ENCODE data around the gene KDM8. TPM values are rescaled to one million over a fixed set of nuclear protein-coding genes. Genes with fewer than 3 reads are reported as not detected.

KDM8 gene
- polyA plus RNA-seq, 3 donors: 0.40 to 3.3 (median 1.5) TPM

- Histone ChIP-seq H3K4me2 (replicated peaks; ENCODE audit: extremely low read depth, low read length, poor library complexity, severe bottlenecking) (no peak overlapping the region), H3K9ac (ENCODE audit: insufficient read depth, low read length, poor library complexity, severe bottlenecking) (no peak overlapping the region), H4K20me1 (ENCODE audit: insufficient read depth, low read length) (no peaks in the 10 kb centered on the region), H3K4me3 (replicated peaks in 1 of 3; ENCODE audit: low read depth in 2 of 3, low read length in 3 of 3) (no peak overlapping the region), H3K27me3 (ENCODE audit: control insufficient read depth in 2 of 2, insufficient read depth in 2 of 2, low read length in 2 of 2) (no peaks in the 10 kb centered on the region), H2AFZ (ENCODE audit: insufficient read depth, low read depth, low read length, poor library complexity, severe bottlenecking) (no peak overlapping the region), H3K27ac (ENCODE audit: low read depth in 1 of 2, low read length in 2 of 2) (no peak overlapping the region), H3K9me3 (replicated peaks in 1 of 2; ENCODE audit: control insufficient read depth in 1 of 2, insufficient read depth in 1 of 2, low read length in 2 of 2) (no peaks in the 10 kb centered on the region), H3K79me2 (ENCODE audit: insufficient read depth, low read length) (peaks cover 26% of the 10 kb centered on the region), H3K36me3 (replicated peaks in 1 of 2; ENCODE audit: control insufficient read depth in 1 of 2, insufficient read depth in 2 of 2, low read length in 2 of 2) (peaks cover 21 to 53% of the 10 kb centered on the region in 2 donors), H3K4me1 (ENCODE audit: control insufficient read depth in 1 of 2, insufficient read depth in 2 of 2, low read length in 2 of 2) (peaks cover 3 to 6% of the 10 kb centered on the region in 2 donors)
- H3K27ac Mint-ChIP-seq: no peak overlapping the region
- peaks cover 10% of the 10 kb centered on the region for H3K4me1 Mint-ChIP-seq
- peaks cover 54 to 60% of the 10 kb centered on the region in 2 donors for H3K36me3 Mint-ChIP-seq
- DNase-seq: no peak
- H3K9me3 Mint-ChIP-seq: no peaks in the 10 kb centered on the region
- peaks cover 0 to 3% (median 0%) of the 10 kb centered on the region in 3 donors for H3K27me3 Mint-ChIP-seq (ENCODE audit: low read depth in 3 of 3)
- TF ChIP-seq, protein P1, sequence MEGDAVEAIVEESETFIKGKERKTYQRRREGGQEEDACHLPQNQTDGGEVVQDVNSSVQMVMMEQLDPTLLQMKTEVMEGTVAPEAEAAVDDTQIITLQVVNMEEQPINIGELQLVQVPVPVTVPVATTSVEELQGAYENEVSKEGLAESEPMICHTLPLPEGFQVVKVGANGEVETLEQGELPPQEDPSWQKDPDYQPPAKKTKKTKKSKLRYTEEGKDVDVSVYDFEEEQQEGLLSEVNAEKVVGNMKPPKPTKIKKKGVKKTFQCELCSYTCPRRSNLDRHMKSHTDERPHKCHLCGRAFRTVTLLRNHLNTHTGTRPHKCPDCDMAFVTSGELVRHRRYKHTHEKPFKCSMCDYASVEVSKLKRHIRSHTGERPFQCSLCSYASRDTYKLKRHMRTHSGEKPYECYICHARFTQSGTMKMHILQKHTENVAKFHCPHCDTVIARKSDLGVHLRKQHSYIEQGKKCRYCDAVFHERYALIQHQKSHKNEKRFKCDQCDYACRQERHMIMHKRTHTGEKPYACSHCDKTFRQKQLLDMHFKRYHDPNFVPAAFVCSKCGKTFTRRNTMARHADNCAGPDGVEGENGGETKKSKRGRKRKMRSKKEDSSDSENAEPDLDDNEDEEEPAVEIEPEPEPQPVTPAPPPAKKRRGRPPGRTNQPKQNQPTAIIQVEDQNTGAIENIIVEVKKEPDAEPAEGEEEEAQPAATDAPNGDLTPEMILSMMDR (IDR thresholded peaks at IDR 0.05): no peak
- H3K4me3 Mint-ChIP-seq: no peak overlapping the region
- 100% methylated on average over 2 of the region's 3 CpGs for WGBS (ENCODE audit: insufficient coverage)
- intact Hi-C loops (cut with micrococcal nuclease): no loop called here
Observed at GRCh38 chr16:27256861-27257260, 53.5 kb downstream of the KDM8 start.

DNA sequence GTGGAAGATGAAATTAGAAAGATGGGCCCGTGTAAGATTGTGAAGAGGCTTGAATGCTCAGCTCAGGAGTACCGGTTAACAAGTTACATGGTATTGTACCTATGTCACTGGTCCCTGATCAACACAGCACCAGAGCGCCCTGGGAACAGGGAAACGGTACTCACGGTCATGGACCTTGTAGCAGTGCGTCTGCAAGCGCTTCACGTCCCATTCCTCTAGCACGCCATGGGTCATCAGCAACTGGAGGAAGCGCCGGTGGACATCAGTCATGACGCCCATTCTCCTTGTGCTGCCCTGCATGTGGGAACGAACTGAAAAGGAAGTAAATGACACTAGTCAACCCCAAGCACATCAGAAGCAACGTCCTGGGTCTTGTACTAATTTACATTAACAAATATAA, 53.9 kb downstream of the KDM8 start:
- Histone ChIP-seq H3K4me2 (replicated peaks; ENCODE audit: extremely low read depth, low read length, poor library complexity, severe bottlenecking) (no peak overlapping the region), H3K4me1 (ENCODE audit: control insufficient read depth in 1 of 2, insufficient read depth in 2 of 2, low read length in 2 of 2) (peaks cover 5 to 10% of the 10 kb centered on the region in 2 donors), H3K9ac (ENCODE audit: insufficient read depth, low read length, poor library complexity, severe bottlenecking) (no peak overlapping the region), H3K27ac (ENCODE audit: low read depth in 1 of 2, low read length in 2 of 2) (no peak overlapping the region), H2AFZ (ENCODE audit: insufficient read depth, low read depth, low read length, poor library complexity, severe bottlenecking) (no peak overlapping the region), H3K9me3 (replicated peaks in 1 of 2; ENCODE audit: control insufficient read depth in 1 of 2, insufficient read depth in 1 of 2, low read length in 2 of 2) (no peaks in the 10 kb centered on the region), H3K36me3 (replicated peaks in 1 of 2; ENCODE audit: control insufficient read depth in 1 of 2, insufficient read depth in 2 of 2, low read length in 2 of 2) (peaks cover 21 to 49% of the 10 kb centered on the region in 2 donors), H3K27me3 (ENCODE audit: control insufficient read depth in 2 of 2, insufficient read depth in 2 of 2, low read length in 2 of 2) (no peaks in the 10 kb centered on the region), H3K79me2 (ENCODE audit: insufficient read depth, low read length) (peaks cover 28% of the 10 kb centered on the region), H3K4me3 (replicated peaks in 1 of 3; ENCODE audit: low read depth in 2 of 3, low read length in 3 of 3) (no peak overlapping the region), H4K20me1 (ENCODE audit: insufficient read depth, low read length) (no peaks in the 10 kb centered on the region)
- 99% methylated on average over 13 of the region's 14 CpGs for WGBS (ENCODE audit: insufficient coverage)
- Mint-ChIP-seq H3K9me3 (no peaks in the 10 kb centered on the region), H3K4me3 (no peak overlapping the region), H3K4me1 (peaks cover 14% of the 10 kb centered on the region), H3K36me3 (peaks cover 51 to 55% of the 10 kb centered on the region in 2 donors), H3K27me3 (ENCODE audit: low read depth in 3 of 3) (peaks cover 0 to 3% (median 0%) of the 10 kb centered on the region in 3 donors), H3K27ac (no peak overlapping the region)
- DNase-seq: no peak
- TF ChIP-seq, protein P1 (IDR thresholded peaks at IDR 0.05): no peak
- intact Hi-C loops (cut with micrococcal nuclease): no loop called here
